Measurements from ENCODE around the gene KTI12.

DNA sequence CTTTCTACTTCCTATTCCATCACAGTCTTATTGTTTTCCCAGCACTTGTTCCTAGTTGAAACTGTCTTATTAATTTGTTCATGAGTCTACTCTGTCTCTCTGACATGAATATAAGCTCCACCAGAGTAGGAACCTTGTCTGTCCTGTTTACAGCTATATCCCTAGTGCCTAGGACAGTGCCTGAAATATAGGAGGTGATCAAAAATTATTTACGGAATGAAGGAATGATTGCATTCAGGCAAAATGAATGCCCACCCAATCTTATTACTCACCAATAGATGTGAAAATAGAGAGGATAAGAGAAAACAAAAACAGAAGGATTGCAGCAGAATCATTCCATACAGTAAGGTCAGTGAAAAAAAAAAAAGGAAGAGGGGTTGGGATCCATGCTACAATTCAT is 20.3 kb upstream of the KTI12 start:
- TF ChIP-seq, protein P1, sequence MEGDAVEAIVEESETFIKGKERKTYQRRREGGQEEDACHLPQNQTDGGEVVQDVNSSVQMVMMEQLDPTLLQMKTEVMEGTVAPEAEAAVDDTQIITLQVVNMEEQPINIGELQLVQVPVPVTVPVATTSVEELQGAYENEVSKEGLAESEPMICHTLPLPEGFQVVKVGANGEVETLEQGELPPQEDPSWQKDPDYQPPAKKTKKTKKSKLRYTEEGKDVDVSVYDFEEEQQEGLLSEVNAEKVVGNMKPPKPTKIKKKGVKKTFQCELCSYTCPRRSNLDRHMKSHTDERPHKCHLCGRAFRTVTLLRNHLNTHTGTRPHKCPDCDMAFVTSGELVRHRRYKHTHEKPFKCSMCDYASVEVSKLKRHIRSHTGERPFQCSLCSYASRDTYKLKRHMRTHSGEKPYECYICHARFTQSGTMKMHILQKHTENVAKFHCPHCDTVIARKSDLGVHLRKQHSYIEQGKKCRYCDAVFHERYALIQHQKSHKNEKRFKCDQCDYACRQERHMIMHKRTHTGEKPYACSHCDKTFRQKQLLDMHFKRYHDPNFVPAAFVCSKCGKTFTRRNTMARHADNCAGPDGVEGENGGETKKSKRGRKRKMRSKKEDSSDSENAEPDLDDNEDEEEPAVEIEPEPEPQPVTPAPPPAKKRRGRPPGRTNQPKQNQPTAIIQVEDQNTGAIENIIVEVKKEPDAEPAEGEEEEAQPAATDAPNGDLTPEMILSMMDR (IDR thresholded peaks at IDR 0.05; ENCODE audit: low read length), result no peak
- TF ChIP-seq EZH2 (IDR thresholded peaks at IDR 0.05; ENCODE audit: borderline replicate concordance, low read length), result no peak

Measured in OCI-LY1 (cell line).